Effector memory CD8-positive, alpha-beta T cell (primary cell): ENCODE results near the gene RPEL1.
A peak's percentile ranks its signal among the peaks of the same experiment; 100 is the strongest.
"Not testable (repeated sequence)": the region's sequence is repeated elsewhere in the genome, so short reads cannot be mapped to it uniquely, and the experiment has no call there.

Experiments used
- ATAC-seq: fragments of 150-1000 bp; cut with Tn5 transposase; replicated peaks from 2 replicates; pipeline ENCODE4 v1.10.0; 2021; ENCODE audit warnings: mild to moderate bottlenecking, moderate library complexity
- DNase-seq, 3 experiments: peaks; one replicate each; pipeline ENCODE4 v3.0.0; 2021
- H3K27ac Mint-ChIP-seq, 2 donors: one replicate each; pipeline ENCODE4 v1.8.0; 2022; ENCODE audit warnings: mild to moderate bottlenecking in 2 of 2, mixed read lengths in 2 of 2, moderate library complexity in 2 of 2
- H3K27me3 Mint-ChIP-seq, 2 donors: one replicate each; pipeline ENCODE4 v1.8.0; 2022; ENCODE audit warnings: mixed read lengths in 2 of 2
- H3K36me3 Mint-ChIP-seq: one replicate; pipeline ENCODE4 v1.8.0; 2022; ENCODE audit warnings: mild to moderate bottlenecking, moderate library complexity, mixed read lengths; ENCODE audit not compliant: insufficient read depth
- H3K4me1 Mint-ChIP-seq, 2 donors: one replicate each; pipeline ENCODE4 v1.8.0; 2022; ENCODE audit warnings: low read depth in 2 of 2, mixed read lengths in 2 of 2
- H3K4me3 Mint-ChIP-seq, 2 donors: one replicate each; pipeline ENCODE4 v1.8.0; 2022; ENCODE audit warnings: mild to moderate bottlenecking in 2 of 2, mixed read lengths in 2 of 2, moderate library complexity in 2 of 2
- H3K9me3 Mint-ChIP-seq, 2 donors: one replicate each; pipeline ENCODE4 v1.8.0; 2022; ENCODE audit warnings: mixed read lengths in 2 of 2

Gene RPEL1

DNA sequence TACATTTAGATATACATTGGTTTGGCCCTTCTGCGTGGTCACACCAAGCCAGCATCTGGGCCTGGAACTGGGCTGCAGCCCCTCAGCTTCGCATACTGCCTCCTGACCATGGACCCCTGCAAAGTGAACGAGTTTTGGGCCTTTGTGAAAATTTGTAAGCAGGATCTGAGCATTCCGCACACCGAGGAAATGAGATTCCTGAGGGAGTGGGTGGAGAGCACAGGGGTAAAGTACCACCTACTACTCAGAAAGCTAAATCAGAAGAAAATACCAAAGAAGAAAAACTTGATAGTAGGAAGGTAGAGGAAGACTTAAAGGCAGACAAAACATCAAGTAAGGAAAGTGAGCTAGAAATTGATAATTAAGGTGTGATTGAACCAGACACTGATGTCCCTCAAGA, 30.1 kb upstream of the RPEL1 start:
- no peak for DNase-seq
- peaks cover 6 to 15% of the 10 kb centered on the region in 2 donors for H3K9me3 Mint-ChIP-seq
- no peak for ATAC-seq

DNA sequence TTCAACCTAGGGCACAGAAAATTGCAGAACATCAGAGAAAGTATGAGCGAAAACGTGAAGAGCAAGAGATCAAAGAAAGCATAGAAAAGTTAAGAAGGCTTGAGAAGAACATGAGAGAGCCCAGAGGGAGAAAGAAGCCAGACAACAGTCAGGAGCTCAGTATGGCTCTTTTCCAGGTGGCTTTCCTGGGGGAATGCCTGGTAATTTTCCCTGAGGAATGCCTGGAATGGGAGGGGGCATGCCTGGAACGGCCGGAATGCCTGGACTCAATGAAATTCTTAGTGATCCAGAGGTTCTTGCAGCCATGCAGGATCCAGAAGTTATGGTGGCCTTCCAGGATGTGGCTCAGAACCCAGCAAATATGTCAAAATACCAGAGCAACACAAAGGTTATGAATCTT, 29.3 kb upstream of the RPEL1 start:
- peaks cover 6 to 15% of the 10 kb centered on the region in 2 donors for H3K9me3 Mint-ChIP-seq
- H3K27me3 Mint-ChIP-seq = peaks cover 10 to 14% of the 10 kb centered on the region in 2 donors
- not testable (repeated sequence) for H3K36me3 Mint-ChIP-seq, ATAC-seq, DNase-seq, H3K4me3 Mint-ChIP-seq, H3K27ac Mint-ChIP-seq, H3K4me1 Mint-ChIP-seq

More for the DNA sequence above, 30.1 kb upstream of the RPEL1 start:
- peaks cover 10 to 14% of the 10 kb centered on the region in 2 donors for H3K27me3 Mint-ChIP-seq
- no peaks in the 10 kb centered on the region for H3K4me1 Mint-ChIP-seq
- no peak overlapping the region for H3K27ac Mint-ChIP-seq
- H3K4me3 Mint-ChIP-seq = no peak overlapping the region
- H3K36me3 Mint-ChIP-seq = no peaks in the 10 kb centered on the region

GRCh38 chr10:103224133-103224532, 21.6 kb upstream of the RPEL1 start:
- H3K4me3 Mint-ChIP-seq = no peak overlapping the region
- no peaks in the 10 kb centered on the region for H3K27me3 Mint-ChIP-seq
- DNase-seq (no peak), ATAC-seq (no peak)
- H3K9me3 Mint-ChIP-seq = peaks cover 11 to 12% of the 10 kb centered on the region in 2 donors
- H3K4me1 Mint-ChIP-seq = no peaks in the 10 kb centered on the region
- H3K36me3 Mint-ChIP-seq = peaks cover 3% of the 10 kb centered on the region
- H3K27ac Mint-ChIP-seq = no peak overlapping the region

DNA sequence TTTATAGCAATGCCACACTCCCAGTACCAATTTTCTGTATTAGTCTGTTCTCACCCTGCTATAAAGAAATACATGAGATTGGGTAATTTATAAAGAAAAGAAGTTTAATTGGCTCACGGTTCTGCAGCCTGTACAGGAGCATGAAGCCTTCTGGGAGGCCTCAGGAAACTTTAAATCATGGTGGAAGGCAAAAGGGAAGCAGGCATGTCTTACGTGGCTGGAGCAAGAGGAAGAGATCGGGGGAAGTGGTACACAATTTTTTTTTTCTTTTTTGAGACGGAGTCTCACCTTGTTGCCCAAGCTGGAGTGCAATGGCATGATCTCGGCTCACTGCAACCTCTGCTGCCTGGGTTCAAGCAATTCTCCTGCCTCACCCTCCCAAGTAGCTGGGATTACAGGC, 21.0 kb upstream of the RPEL1 start:
- DNase-seq, ATAC-seq, H3K27ac Mint-ChIP-seq, H3K27me3 Mint-ChIP-seq, H3K36me3 Mint-ChIP-seq, H3K4me3 Mint-ChIP-seq, H3K4me1 Mint-ChIP-seq: not testable (repeated sequence)
- peaks cover 11 to 12% of the 10 kb centered on the region in 2 donors for H3K9me3 Mint-ChIP-seq

GRCh38 chr10:103225939-103226338, 19.7 kb upstream of the RPEL1 start:
- Mint-ChIP-seq H3K27ac (peak overlapping the region in 1 of 2 donors; percentile 32), H3K4me3 (no peak overlapping the region), H3K27me3 (no peaks in the 10 kb centered on the region), H3K36me3 (peaks cover 3% of the 10 kb centered on the region), H3K4me1 (no peaks in the 10 kb centered on the region), H3K9me3 (peaks cover 11 to 12% of the 10 kb centered on the region in 2 donors)
- DNase-seq = no peak
- ATAC-seq = no peak

- no peak for ATAC-seq
- no peak overlapping the region for H3K27ac Mint-ChIP-seq
- no peak for DNase-seq
- H3K4me3 Mint-ChIP-seq = no peak overlapping the region
- peaks cover 9 to 12% of the 10 kb centered on the region in 2 donors for H3K9me3 Mint-ChIP-seq
- no peaks in the 10 kb centered on the region for H3K4me1 Mint-ChIP-seq
- peaks cover 3% of the 10 kb centered on the region for H3K36me3 Mint-ChIP-seq
- H3K27me3 Mint-ChIP-seq = peaks cover 0 to 6% of the 10 kb centered on the region in 2 donors
Measured at GRCh38 chr10:103227416-103227815, 18.3 kb upstream of the RPEL1 start.

- ATAC-seq = no peak
- peaks cover 0 to 3% of the 10 kb centered on the region in 2 donors for H3K4me1 Mint-ChIP-seq
- H3K27me3 Mint-ChIP-seq = peaks cover 0 to 6% of the 10 kb centered on the region in 2 donors
- no peak for DNase-seq
- no peak overlapping the region for H3K4me3 Mint-ChIP-seq
- no peaks in the 10 kb centered on the region for H3K9me3 Mint-ChIP-seq
- no peak overlapping the region for H3K27ac Mint-ChIP-seq
- H3K36me3 Mint-ChIP-seq = peaks cover 3% of the 10 kb centered on the region
Measured at GRCh38 chr10:103231047-103231551, 14.6 kb upstream of the RPEL1 start.

DNA sequence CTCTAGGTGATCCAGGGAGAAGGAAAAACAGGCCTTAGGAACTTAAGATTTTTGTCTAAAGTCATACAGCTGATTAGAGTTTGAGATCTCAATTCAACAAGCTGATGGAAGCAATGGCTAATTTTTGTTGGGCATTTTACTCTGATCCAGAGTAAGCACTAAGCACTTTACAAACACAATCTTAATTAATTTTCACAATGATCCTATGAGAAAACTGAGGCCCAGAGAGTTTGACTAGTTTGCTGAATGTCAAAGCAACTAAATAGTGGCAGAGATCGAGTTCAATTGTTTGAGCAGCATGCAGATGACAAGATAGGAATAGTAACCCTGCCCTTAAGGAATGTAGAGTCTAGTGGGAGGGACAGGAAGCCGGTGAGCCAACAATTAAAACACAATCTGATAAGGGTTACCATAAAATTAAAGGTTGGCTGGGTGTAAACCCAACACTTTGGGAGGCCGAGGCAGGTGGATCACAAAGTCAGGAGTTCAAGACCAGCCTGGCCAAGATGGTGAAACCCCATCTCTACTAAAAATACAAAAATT, 13.5 kb upstream of the RPEL1 start:
- Mint-ChIP-seq H3K36me3 (no peaks in the 10 kb centered on the region), H3K9me3 (no peaks in the 10 kb centered on the region), H3K4me1 (peaks cover 0 to 3% of the 10 kb centered on the region in 2 donors), H3K27me3 (peaks cover 0 to 6% of the 10 kb centered on the region in 2 donors), H3K4me3 (no peak overlapping the region), H3K27ac (no peak overlapping the region)
- ATAC-seq (no peak), DNase-seq (no peak)

DNA sequence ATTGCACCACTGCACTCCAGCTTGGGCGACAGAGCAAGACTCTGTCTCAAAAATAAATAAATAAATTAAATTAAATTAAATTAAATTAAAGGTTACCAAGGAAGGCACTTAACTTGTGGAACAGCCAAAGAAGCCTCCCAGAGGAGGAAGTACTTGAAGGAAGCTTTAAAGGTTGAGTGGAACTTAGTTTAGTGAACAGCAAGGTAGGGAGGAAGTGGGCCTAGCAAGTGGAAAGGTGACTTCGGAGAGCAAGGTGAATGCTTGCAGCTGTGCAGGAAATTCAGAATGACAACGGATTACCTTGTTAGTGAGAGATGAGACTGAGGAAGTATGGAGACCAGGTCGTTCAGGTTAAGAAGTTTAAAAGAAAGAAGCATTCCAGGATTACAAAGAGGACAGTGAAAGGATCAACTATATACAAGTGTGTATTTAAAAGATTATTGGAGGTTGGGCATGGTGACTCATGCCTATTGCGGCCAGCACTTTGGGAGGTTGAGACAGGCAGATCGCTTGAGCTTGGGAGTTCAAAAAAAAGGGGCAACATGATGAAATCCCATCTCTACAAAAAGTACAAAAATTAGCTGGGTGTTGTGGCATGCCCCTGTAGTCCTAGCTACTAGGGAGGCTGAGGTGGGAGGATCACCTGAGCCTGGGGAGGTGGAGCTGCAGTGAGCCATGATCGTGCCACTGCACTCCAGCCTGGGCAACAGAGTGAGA, 12.8 kb upstream of the RPEL1 start:
- Mint-ChIP-seq H3K36me3 (no peaks in the 10 kb centered on the region), H3K27ac (no peak overlapping the region), H3K27me3 (peaks cover 0 to 6% of the 10 kb centered on the region in 2 donors), H3K4me3 (no peak overlapping the region), H3K4me1 (peaks cover 0 to 3% of the 10 kb centered on the region in 2 donors), H3K9me3 (no peaks in the 10 kb centered on the region)
- DNase-seq (no peak), ATAC-seq (no peak)

DNA sequence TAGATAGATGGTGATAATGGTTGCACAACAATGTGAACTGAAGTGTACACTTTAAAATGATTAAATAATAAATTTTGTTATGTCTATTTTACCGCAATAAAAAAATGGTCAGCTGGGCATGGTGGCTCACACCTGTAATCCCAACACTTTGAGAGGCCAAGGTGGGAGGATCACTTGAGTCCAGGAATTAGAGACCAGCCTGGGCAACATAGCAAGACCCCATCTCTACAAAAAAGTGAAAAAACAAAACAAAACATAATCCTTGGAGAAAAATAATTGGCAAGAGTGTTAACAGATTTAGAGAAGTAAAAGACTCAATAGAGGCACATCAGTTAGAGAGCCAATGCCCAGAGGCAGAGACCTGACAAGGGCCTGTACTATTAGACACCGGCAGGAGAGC, 9.9 kb upstream of the RPEL1 start:
- Mint-ChIP-seq H3K27me3 (peaks cover 0 to 6% of the 10 kb centered on the region in 2 donors), H3K36me3 (no peaks in the 10 kb centered on the region), H3K4me3 (no peak overlapping the region), H3K27ac (no peak overlapping the region), H3K9me3 (no peaks in the 10 kb centered on the region), H3K4me1 (peaks cover 5 to 6% of the 10 kb centered on the region in 2 donors)
- no peak for ATAC-seq
- no peak for DNase-seq

GRCh38 chr10:103238506-103239252, 7.0 kb upstream of the RPEL1 start:
- no peak for DNase-seq
- ATAC-seq = no peak
- no peak overlapping the region for H3K27ac Mint-ChIP-seq
- H3K4me3 Mint-ChIP-seq = no peak overlapping the region
- H3K4me1 Mint-ChIP-seq = peaks cover 5 to 6% of the 10 kb centered on the region in 2 donors
- no peaks in the 10 kb centered on the region for H3K9me3 Mint-ChIP-seq
- no peaks in the 10 kb centered on the region for H3K36me3 Mint-ChIP-seq
- no peaks in the 10 kb centered on the region for H3K27me3 Mint-ChIP-seq

DNA sequence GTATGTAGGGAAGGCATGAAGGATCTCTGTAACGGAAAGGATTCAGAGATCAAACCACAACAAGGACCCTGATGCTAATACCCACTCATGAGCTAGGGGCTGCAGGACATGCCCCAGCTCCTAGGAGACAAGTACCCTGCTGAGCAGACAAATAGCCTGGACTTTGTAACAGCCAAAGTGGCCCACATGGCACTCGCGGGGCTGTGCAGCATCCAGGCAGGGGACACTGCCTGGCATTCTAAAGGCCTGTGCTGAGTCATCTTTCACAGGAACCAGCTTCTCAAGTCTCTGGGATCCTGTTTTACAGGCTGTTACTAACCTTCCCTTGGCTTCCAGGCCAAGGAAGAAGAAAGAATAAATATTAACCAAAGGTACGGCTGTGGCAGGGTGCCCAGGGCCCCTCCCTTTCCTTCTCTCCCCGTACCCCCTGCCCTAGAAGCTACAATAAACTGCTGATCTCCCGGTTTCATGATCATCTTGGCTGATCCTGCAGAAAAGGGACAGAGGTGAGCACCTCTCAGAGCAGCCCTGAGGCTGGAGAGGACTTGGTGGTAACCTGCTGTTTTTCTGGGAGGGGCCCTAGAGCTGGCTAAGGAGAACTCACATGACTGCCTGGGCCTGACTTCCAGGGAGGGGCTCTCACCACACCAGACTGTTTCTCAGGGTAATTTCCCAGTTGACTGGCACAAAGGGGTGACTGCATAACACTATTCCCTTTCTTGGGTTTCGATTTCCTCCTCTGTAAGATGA, 4.2 kb upstream of the RPEL1 start:
- Mint-ChIP-seq H3K36me3 (peaks cover 3% of the 10 kb centered on the region), H3K27me3 (peaks cover 20% of the 10 kb centered on the region in 2 donors), H3K4me1 (peaks cover 7 to 10% of the 10 kb centered on the region in 2 donors), H3K27ac (no peak overlapping the region), H3K9me3 (no peaks in the 10 kb centered on the region), H3K4me3 (no peak overlapping the region)
- no peak for DNase-seq
- ATAC-seq = no peak

DNA sequence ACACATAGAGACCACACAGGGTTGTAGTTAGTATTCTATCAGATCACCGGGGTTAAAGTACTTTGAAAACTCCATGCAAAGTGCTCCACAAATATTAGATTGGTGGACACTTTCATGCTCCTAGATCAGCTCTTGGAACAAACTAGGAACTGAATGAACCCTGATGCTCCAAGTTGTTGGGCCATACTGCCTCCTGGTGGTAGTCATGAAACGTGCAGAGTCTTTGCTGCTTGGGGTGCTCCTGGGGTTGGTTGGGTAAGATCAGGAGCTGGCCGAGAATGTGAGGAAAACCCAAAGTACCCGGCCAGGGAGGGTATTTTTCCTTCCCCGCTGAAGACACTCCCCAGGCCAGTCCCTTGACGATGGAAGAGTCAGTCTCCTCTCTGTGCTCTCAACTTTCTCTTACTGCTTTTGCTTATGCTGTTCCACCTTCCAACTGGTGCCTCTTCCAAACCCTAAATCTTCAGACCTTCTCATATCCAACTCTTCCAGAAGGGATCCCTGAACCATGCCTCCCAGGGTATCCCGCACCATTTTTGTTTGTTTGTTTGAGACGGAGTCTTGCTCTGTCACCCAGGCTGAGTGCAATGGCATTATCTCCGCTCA, 918 bp upstream of the RPEL1 start:
- DNase-seq = peak; percentile 54 to 62 (median 56)
- ATAC-seq = peak; percentile 72
- H3K9me3 Mint-ChIP-seq = no peaks in the 10 kb centered on the region
- peaks cover 21 to 24% of the 10 kb centered on the region in 2 donors for H3K27me3 Mint-ChIP-seq
- peaks cover 7 to 10% of the 10 kb centered on the region in 2 donors for H3K4me1 Mint-ChIP-seq
- peaks cover 5% of the 10 kb centered on the region for H3K36me3 Mint-ChIP-seq
- no peak overlapping the region for H3K4me3 Mint-ChIP-seq
- no peak overlapping the region for H3K27ac Mint-ChIP-seq
